K562 (cell line): ENCODE measurements around the gene CD84. TPM values are rescaled to one million over a fixed set of nuclear protein-coding genes. Genes with fewer than 3 reads are reported as not detected.

Source experiments
- DLX4 ChIP-seq: fragments of 250-450 bp; sonication (Bioruptor Pico); IDR thresholded peaks from 2 replicates; pipeline ENCODE4 v1.6.1; 2021; ENCODE audit warnings: mild to moderate bottlenecking
- HDAC2 ChIP-seq: fragments of 450-650 bp; IDR thresholded peaks from 2 replicates; pipeline ENCODE4 v1.6.1; 2016; ENCODE audit warnings: mild to moderate bottlenecking
- HNRNPLL ChIP-seq: fragments of 200-400 bp; formaldehyde crosslinking; IDR thresholded peaks from 2 replicates; pipeline ENCODE4 v1.6.1; 2017; ENCODE audit warnings: low read length, low read depth, mild to moderate bottlenecking; ENCODE audit not compliant: poor library complexity, severe bottlenecking
- KAT7 ChIP-seq: sonication (generic); formaldehyde crosslinking; IDR thresholded peaks from 2 replicates; pipeline ENCODE4 v1.8.0; 2022; ENCODE audit warnings: missing genetic modification reagents, mild to moderate bottlenecking, borderline replicate concordance
- MBD1 ChIP-seq: fragments of 250-450 bp; sonication (Bioruptor Pico); IDR thresholded peaks from 2 replicates; pipeline ENCODE4 v1.8.0; 2022; ENCODE audit warnings: inconsistent platforms
- NCOA4 ChIP-seq: fragments of 450-650 bp; IDR thresholded peaks from 2 replicates; pipeline ENCODE4 v1.6.1; 2018; ENCODE audit warnings: mild to moderate bottlenecking; ENCODE audit not compliant: partially characterized antibody
- NEUROD1 ChIP-seq: fragments of 150-350 bp; IDR thresholded peaks from 2 replicates; pipeline ENCODE4 v1.6.1; 2014; ENCODE audit warnings: borderline replicate concordance, low read length, low read depth; ENCODE audit not compliant: partially characterized antibody
- PCBP2 ChIP-seq: fragments of 200-400 bp; formaldehyde crosslinking; IDR thresholded peaks from 2 replicates; pipeline ENCODE4 v1.6.1; 2018; ENCODE audit warnings: low read length, low read depth, mild to moderate bottlenecking, moderate library complexity; ENCODE audit not compliant: poor library complexity, severe bottlenecking
- SIRT6 ChIP-seq: IDR thresholded peaks from one replicate; pipeline ENCODE4 v1.6.1; 2012; ENCODE audit warnings: low read depth, mild to moderate bottlenecking, control low read depth, inconsistent platforms, low read length, moderate library complexity
- SMARCC2 ChIP-seq: fragments of 450-650 bp; IDR thresholded peaks from 2 replicates; pipeline ENCODE4 v1.6.1; 2017; ENCODE audit warnings: antibody characterized with exemption, moderate library complexity, mild to moderate bottlenecking, low read depth
- TAF15 ChIP-seq: fragments of 200-400 bp; formaldehyde crosslinking; IDR thresholded peaks from 2 replicates; pipeline ENCODE4 v1.6.1; 2017; ENCODE audit warnings: mild to moderate bottlenecking, low read depth, low read length, moderate library complexity
- TBL1XR1 ChIP-seq, 2 experiments: IDR thresholded peaks; 2 replicates each; pipeline ENCODE4 v1.6.1; 2012; ENCODE audit warnings: improper control_type of control experiment in 2 of 2, low read length in 2 of 2, mild to moderate bottlenecking in 1 of 2
- ZNF197 ChIP-seq: fragments of 200-800 bp; sonication (Bioruptor generic); IDR thresholded peaks from 2 replicates; pipeline ENCODE4 v1.6.1; 2016; ENCODE audit warnings: low read depth, missing genetic modification characterization, missing compliant biosample characterization
- ZNF239 ChIP-seq: fragments of 250-450 bp; sonication (Bioruptor Pico); IDR thresholded peaks from 2 replicates; pipeline ENCODE4 v1.4.0; 2020; ENCODE audit warnings: mild to moderate bottlenecking
- ZNF395 ChIP-seq: fragments of 200-800 bp; sonication (Bioruptor generic); IDR thresholded peaks from 2 replicates; pipeline ENCODE4 v1.6.1; 2017; ENCODE audit warnings: missing genetic modification characterization, missing compliant biosample characterization
- ZNF57 ChIP-seq: fragments of 450-650 bp; formaldehyde crosslinking; IDR thresholded peaks from 2 replicates; pipeline ENCODE4 v1.4.0; 2020; ENCODE audit warnings: mild to moderate bottlenecking, moderate library complexity
- polyA plus RNA-seq, 8 experiments: library from polyadenylated mRNA; depleted of rRNA in 4 of 8; stranded (reverse) in 5 of 8; unstranded in 3 of 8; fragments of >200 nt; fragmentation: Nextera tagmentation in 2 of 8; fragmentation: Illumina TruSeq in 1 of 8; extraction: Ambion mirVana in 2 of 8; extraction: Trizol in 1 of 8; gene quantifications; 2 replicates each; pipeline versions ENCODE4 v1.2.1 to v1.2.3, GENCODE V29; 2011 to 2014; ENCODE audit warnings: inconsistent platforms in 1 of 8, missing spikeins in 1 of 8
- total RNA-seq, 7 experiments: library from RNA; depleted of rRNA in 6 of 7; stranded (reverse); fragments of >200 nt in 6 of 7; fragmentation: Illumina TruSeq in 2 of 7; extraction: Trizol in 2 of 7; gene quantifications; 2 replicates each; pipeline versions ENCODE4 v1.2.1 to v1.2.3, GENCODE V29; 2011 to 2021; ENCODE audit warnings: low replicate concordance in 1 of 7
- TF ChIP-seq, protein P1 (sequence below): fragments of 450-650 bp; formaldehyde crosslinking; IDR thresholded peaks from 2 replicates; pipeline ENCODE4 v1.4.0; 2020; ENCODE audit warnings: mild to moderate bottlenecking, moderate library complexity
- TF ChIP-seq, protein P2 (sequence below), 2 experiments: fragments of 450-650 bp; IDR thresholded peaks; 2 replicates each; pipeline ENCODE4 v1.6.1; 2016
- TF ChIP-seq, protein P3 (sequence below): fragments of 250-450 bp; sonication (Bioruptor Pico); IDR thresholded peaks from 2 replicates; pipeline ENCODE4 v1.5.0; 2021

Gene CD84
- total and polyA plus RNA-seq, 9 of the 15 experiments (the other 6 are each of a cell fraction or from before 2014, with no cell fraction given): 0.82 to 6.8 (median 2.0) TPM

- TF ChIP-seq HDAC2: peak; percentile 97
- TF ChIP-seq ZNF197 (CRISPR knock-in tag): peak; percentile 98
- peak; percentile 57 for TF ChIP-seq ZNF239 (CRISPR knock-in tag)
- no peak for TF ChIP-seq SIRT6
- no peak for TF ChIP-seq DLX4 (CRISPR knock-in tag)
- TF ChIP-seq MBD1 (CRISPR knock-in tag): no peak
- TF ChIP-seq ZNF57: no peak
- TF ChIP-seq TBL1XR1 (IDR thresholded peaks at IDR 0.05; ENCODE audit: low read length in 2 of 2): peak; percentile 99 to 100
- TF ChIP-seq, protein P1, sequence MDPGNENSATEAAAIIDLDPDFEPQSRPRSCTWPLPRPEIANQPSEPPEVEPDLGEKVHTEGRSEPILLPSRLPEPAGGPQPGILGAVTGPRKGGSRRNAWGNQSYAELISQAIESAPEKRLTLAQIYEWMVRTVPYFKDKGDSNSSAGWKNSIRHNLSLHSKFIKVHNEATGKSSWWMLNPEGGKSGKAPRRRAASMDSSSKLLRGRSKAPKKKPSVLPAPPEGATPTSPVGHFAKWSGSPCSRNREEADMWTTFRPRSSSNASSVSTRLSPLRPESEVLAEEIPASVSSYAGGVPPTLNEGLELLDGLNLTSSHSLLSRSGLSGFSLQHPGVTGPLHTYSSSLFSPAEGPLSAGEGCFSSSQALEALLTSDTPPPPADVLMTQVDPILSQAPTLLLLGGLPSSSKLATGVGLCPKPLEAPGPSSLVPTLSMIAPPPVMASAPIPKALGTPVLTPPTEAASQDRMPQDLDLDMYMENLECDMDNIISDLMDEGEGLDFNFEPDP (CRISPR knock-in tag): no peak
- peak; percentile 97 for TF ChIP-seq ZNF395 (CRISPR knock-in tag)
- no peak for TF ChIP-seq HNRNPLL
- TF ChIP-seq SMARCC2: peak; percentile 100
- no peak for TF ChIP-seq KAT7 (CRISPR knock-in tag)
- TF ChIP-seq PCBP2: no peak
- no peak for TF ChIP-seq TAF15
- TF ChIP-seq, protein P2, sequence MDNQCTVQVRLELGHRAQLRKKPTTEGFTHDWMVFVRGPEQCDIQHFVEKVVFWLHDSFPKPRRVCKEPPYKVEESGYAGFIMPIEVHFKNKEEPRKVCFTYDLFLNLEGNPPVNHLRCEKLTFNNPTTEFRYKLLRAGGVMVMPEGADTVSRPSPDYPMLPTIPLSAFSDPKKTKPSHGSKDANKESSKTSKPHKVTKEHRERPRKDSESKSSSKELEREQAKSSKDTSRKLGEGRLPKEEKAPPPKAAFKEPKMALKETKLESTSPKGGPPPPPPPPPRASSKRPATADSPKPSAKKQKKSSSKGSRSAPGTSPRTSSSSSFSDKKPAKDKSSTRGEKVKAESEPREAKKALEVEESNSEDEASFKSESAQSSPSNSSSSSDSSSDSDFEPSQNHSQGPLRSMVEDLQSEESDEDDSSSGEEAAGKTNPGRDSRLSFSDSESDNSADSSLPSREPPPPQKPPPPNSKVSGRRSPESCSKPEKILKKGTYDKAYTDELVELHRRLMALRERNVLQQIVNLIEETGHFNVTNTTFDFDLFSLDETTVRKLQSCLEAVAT (IDR thresholded peaks at IDR 0.05): peak; percentile 66 to 98; a peak in 3 of 4 replicates
- TF ChIP-seq, protein P3, sequence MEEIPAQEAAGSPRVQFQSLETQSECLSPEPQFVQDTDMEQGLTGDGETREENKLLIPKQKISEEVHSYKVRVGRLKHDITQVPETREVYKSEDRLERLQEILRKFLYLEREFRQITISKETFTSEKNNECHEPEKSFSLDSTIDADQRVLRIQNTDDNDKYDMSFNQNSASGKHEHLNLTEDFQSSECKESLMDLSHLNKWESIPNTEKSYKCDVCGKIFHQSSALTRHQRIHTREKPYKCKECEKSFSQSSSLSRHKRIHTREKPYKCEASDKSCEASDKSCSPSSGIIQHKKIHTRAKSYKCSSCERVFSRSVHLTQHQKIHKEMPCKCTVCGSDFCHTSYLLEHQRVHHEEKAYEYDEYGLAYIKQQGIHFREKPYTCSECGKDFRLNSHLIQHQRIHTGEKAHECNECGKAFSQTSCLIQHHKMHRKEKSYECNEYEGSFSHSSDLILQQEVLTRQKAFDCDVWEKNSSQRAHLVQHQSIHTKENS (CRISPR knock-in tag): no peak
- TF ChIP-seq NCOA4: peak; percentile 97
- peak; percentile 99 for TF ChIP-seq NEUROD1
These were observed 39.1 kb downstream of the CD84 start (continued) for GRCh38 chr1:160539990-160540858.
